ENCODE results near the gene EDN3. TPM values are rescaled to one million over a fixed set of nuclear protein-coding genes. Genes with fewer than 3 reads are reported as not detected.
"Not testable (repeated sequence)": the region's sequence is repeated elsewhere in the genome, so short reads cannot be mapped to it uniquely, and the experiment has no call there.

EDN3 gene
- total RNA-seq, 6 experiments from 2014 or later: not detected

- Mint-ChIP-seq H3K27me3 (ENCODE audit: insufficient read depth) (peaks cover 4% of the 10 kb centered on the region), H3K4me3 (no peak overlapping the region), H3K27ac (no peak overlapping the region), H3K9me3 (peaks cover 28% of the 10 kb centered on the region), H3K36me3 (ENCODE audit: low read depth) (no peaks in the 10 kb centered on the region), H3K4me1 (ENCODE audit: low read depth) (no peaks in the 10 kb centered on the region; the same call in 1 of the 2 replicates)
- no peak for TF ChIP-seq CTCF (IDR thresholded peaks at IDR 0.05)
- no peak for DNase-seq
Measured at GRCh38 chr20:59352990-59353389, 52.6 kb downstream of the EDN3 start.

- Mint-ChIP-seq H3K27me3 (ENCODE audit: insufficient read depth) (peaks cover 4% of the 10 kb centered on the region), H3K27ac (no peak overlapping the region), H3K9me3 (peaks cover 28% of the 10 kb centered on the region), H3K4me1 (ENCODE audit: low read depth) (no peaks in the 10 kb centered on the region; the same call in 1 of the 2 replicates), H3K4me3 (no peak overlapping the region), H3K36me3 (ENCODE audit: low read depth) (no peaks in the 10 kb centered on the region)
- no peak for TF ChIP-seq CTCF (IDR thresholded peaks at IDR 0.05)
- DNase-seq: no peak
Measured at GRCh38 chr20:59354460-59354859, 54.0 kb downstream of the EDN3 start.

- Mint-ChIP-seq H3K27me3 (ENCODE audit: insufficient read depth) (peaks cover 4% of the 10 kb centered on the region), H3K4me3 (no peak overlapping the region), H3K4me1 (ENCODE audit: low read depth) (no peaks in the 10 kb centered on the region; the same call in 1 of the 2 replicates), H3K27ac (no peak overlapping the region), H3K36me3 (ENCODE audit: low read depth) (no peaks in the 10 kb centered on the region), H3K9me3 (peaks cover 28% of the 10 kb centered on the region)
- no peak for TF ChIP-seq CTCF (IDR thresholded peaks at IDR 0.05)
- DNase-seq: no peak
Measured at GRCh38 chr20:59355242-59355641, 54.8 kb downstream of the EDN3 start.

- H3K27ac Mint-ChIP-seq: no peak overlapping the region
- H3K36me3 Mint-ChIP-seq (ENCODE audit: low read depth): no peaks in the 10 kb centered on the region
- H3K4me3 Mint-ChIP-seq: no peak overlapping the region
- no peak for TF ChIP-seq CTCF (IDR thresholded peaks at IDR 0.05)
- H3K9me3 Mint-ChIP-seq: peaks cover 28% of the 10 kb centered on the region
- DNase-seq: no peak
- peaks cover 4% of the 10 kb centered on the region for H3K27me3 Mint-ChIP-seq (ENCODE audit: insufficient read depth)
- no peaks in the 10 kb centered on the region for H3K4me1 Mint-ChIP-seq (ENCODE audit: low read depth)
Measured at GRCh38 chr20:59356662-59357165, 56.3 kb downstream of the EDN3 start.

- H3K36me3 Mint-ChIP-seq (ENCODE audit: low read depth); H3K27ac Mint-ChIP-seq; DNase-seq; H3K4me3 Mint-ChIP-seq; H3K4me1 Mint-ChIP-seq (ENCODE audit: low read depth); H3K27me3 Mint-ChIP-seq (ENCODE audit: insufficient read depth): not testable (repeated sequence)
- H3K9me3 Mint-ChIP-seq: peaks cover 36% of the 10 kb centered on the region
Measured at GRCh38 chr20:59358793-59359192, 58.4 kb downstream of the EDN3 start.

GRCh38 chr20:59359906-59360725 is 59.7 kb downstream of the EDN3 start:
- H3K27me3 Mint-ChIP-seq (ENCODE audit: insufficient read depth): peaks cover 1% of the 10 kb centered on the region
- no peak for TF ChIP-seq CTCF (IDR thresholded peaks at IDR 0.05)
- H3K36me3 Mint-ChIP-seq (ENCODE audit: low read depth): no peaks in the 10 kb centered on the region
- no peaks in the 10 kb centered on the region for H3K4me1 Mint-ChIP-seq (ENCODE audit: low read depth)
- no peak for DNase-seq
- no peak overlapping the region for H3K27ac Mint-ChIP-seq
- no peak overlapping the region for H3K4me3 Mint-ChIP-seq
- H3K9me3 Mint-ChIP-seq: peaks cover 33% of the 10 kb centered on the region
